ENCODE results near the gene BMP2K. TPM values are rescaled to one million over a fixed set of nuclear protein-coding genes. Genes with fewer than 3 reads are reported as not detected.
"Not testable (repeated sequence)": the region's sequence is repeated elsewhere in the genome, so short reads cannot be mapped to it uniquely, and the experiment has no call there.

Gene BMP2K
- total RNA-seq, 2 experiments from 2014 or later, result 4.6 to 5.6 TPM

GRCh38 chr4:78784236-78784865 is 8.2 kb downstream of the BMP2K start:
- ChIA-PET POLR2A (no interaction called here), CTCF (no interaction called here)
- Histone ChIP-seq H3K4me3 (ENCODE audit: low read length) (no peak overlapping the region), H3K9me3 (ENCODE audit: control insufficient read depth in 1 of 2, insufficient read depth in 1 of 2, low read length in 2 of 2) (no peaks in the 10 kb centered on the region), H3K27ac (ENCODE audit: low read depth in 1 of 2, low read length in 2 of 2) (no peak overlapping the region), H3K27me3 (ENCODE audit: control insufficient read depth in 1 of 2, insufficient read depth in 2 of 2, low read length in 2 of 2) (no peaks in the 10 kb centered on the region), H3K36me3 (ENCODE audit: insufficient read depth, low read length) (no peaks in the 10 kb centered on the region), H3K4me1 (ENCODE audit: insufficient read depth, low read length) (no peaks in the 10 kb centered on the region)
- Mint-ChIP-seq H3K36me3 (ENCODE audit: low read depth) (no peaks in the 10 kb centered on the region), H3K27me3 (no peaks in the 10 kb centered on the region), H3K4me3 (no peak overlapping the region), H3K27ac (no peak overlapping the region), H3K4me1 (ENCODE audit: low read depth) (peaks cover 21% of the 10 kb centered on the region), H3K9me3 (no peaks in the 10 kb centered on the region)
- TF ChIP-seq, protein P1, sequence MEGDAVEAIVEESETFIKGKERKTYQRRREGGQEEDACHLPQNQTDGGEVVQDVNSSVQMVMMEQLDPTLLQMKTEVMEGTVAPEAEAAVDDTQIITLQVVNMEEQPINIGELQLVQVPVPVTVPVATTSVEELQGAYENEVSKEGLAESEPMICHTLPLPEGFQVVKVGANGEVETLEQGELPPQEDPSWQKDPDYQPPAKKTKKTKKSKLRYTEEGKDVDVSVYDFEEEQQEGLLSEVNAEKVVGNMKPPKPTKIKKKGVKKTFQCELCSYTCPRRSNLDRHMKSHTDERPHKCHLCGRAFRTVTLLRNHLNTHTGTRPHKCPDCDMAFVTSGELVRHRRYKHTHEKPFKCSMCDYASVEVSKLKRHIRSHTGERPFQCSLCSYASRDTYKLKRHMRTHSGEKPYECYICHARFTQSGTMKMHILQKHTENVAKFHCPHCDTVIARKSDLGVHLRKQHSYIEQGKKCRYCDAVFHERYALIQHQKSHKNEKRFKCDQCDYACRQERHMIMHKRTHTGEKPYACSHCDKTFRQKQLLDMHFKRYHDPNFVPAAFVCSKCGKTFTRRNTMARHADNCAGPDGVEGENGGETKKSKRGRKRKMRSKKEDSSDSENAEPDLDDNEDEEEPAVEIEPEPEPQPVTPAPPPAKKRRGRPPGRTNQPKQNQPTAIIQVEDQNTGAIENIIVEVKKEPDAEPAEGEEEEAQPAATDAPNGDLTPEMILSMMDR (IDR thresholded peaks at IDR 0.05), result no peak
- intact Hi-C loops (cut with DNase I, micrococcal nuclease), result loop anchor here in 1 of 2 experiments (5.0 kb wide), 1 partner anchor 153 kb away; the partner anchor contains the start of gene PAQR3
- ATAC-seq (ENCODE audit: poor library complexity) (no peak), DNase-seq (no peak)

GRCh38 chr4:78787392-78788006 is 11.3 kb downstream of the BMP2K start:
- Histone ChIP-seq H3K27me3 (ENCODE audit: control insufficient read depth in 1 of 2, insufficient read depth in 2 of 2, low read length in 2 of 2) (no peaks in the 10 kb centered on the region), H3K27ac (ENCODE audit: low read depth in 1 of 2, low read length in 2 of 2) (no peak overlapping the region), H3K9me3 (ENCODE audit: control insufficient read depth in 1 of 2, insufficient read depth in 1 of 2, low read length in 2 of 2) (no peaks in the 10 kb centered on the region), H3K4me1 (ENCODE audit: insufficient read depth, low read length) (no peaks in the 10 kb centered on the region), H3K36me3 (ENCODE audit: insufficient read depth, low read length) (no peaks in the 10 kb centered on the region), H3K4me3 (ENCODE audit: low read length) (no peak overlapping the region)
- Mint-ChIP-seq H3K4me3 (no peak overlapping the region), H3K27me3 (no peaks in the 10 kb centered on the region), H3K27ac (no peak overlapping the region), H3K36me3 (ENCODE audit: low read depth) (no peaks in the 10 kb centered on the region), H3K9me3 (no peaks in the 10 kb centered on the region), H3K4me1 (ENCODE audit: low read depth) (peaks cover 21% of the 10 kb centered on the region)
- DNase-seq, result no peak
- ChIA-PET CTCF (no interaction called here), POLR2A (interaction anchor here (1.1 kb wide), 1 partner anchor 13 kb away, joined by 3 read pairs; no protein-coding TSS in a partner anchor)
- TF ChIP-seq, protein P1 (IDR thresholded peaks at IDR 0.05), result no peak
- intact Hi-C loops (cut with DNase I, micrococcal nuclease), result no loop called here
- no peak for ATAC-seq (ENCODE audit: poor library complexity)

DNA sequence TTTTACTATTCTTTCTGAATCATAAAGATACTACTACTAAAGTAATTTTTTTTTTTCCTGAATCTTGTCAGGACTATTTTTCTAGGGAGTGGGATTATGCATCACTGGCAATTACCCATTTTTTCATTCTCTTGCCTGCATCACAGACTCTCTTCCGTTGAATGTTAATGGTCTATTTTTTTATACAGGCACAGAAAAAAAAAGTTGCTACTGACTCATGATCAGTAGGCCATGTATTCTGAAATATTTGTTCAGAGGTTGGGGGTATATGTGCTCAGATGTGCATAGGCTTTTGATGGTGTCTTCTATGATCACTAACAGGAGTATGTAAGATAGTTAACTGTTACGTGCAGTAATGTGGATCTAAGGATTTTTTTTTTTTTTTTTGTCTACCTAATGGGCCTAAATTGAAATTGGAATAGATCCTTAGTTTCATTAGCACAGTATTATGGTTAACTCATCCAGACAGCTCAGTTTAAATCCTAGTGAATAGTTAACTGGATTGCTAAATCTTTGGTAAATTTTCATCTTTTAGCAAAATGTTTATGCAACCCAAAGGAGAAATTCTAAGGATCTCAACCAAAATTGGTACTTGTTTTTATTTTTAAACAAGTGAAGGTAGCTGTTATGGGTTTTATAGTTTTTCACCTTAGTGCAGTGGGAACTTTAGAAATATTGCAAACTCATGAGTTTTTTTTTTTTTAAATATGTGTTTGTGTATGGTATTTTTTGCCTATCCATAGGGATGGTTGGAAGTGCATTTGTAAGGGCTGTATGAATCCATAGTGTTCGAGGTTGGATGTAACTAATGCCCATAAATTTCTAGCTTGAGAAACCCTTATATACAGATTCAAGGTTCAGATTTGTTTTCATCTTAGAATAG is 12.1 kb downstream of the BMP2K start:
- Mint-ChIP-seq H3K36me3 (ENCODE audit: low read depth) (no peaks in the 10 kb centered on the region), H3K27ac (no peak overlapping the region), H3K4me3 (no peak overlapping the region), H3K9me3 (no peaks in the 10 kb centered on the region), H3K27me3 (no peaks in the 10 kb centered on the region), H3K4me1 (ENCODE audit: low read depth) (peaks cover 21% of the 10 kb centered on the region)
- Histone ChIP-seq H3K27me3 (ENCODE audit: control insufficient read depth in 1 of 2, insufficient read depth in 2 of 2, low read length in 2 of 2) (no peaks in the 10 kb centered on the region), H3K4me1 (ENCODE audit: insufficient read depth, low read length) (no peaks in the 10 kb centered on the region), H3K4me3 (ENCODE audit: low read length) (no peak overlapping the region), H3K9me3 (ENCODE audit: control insufficient read depth in 1 of 2, insufficient read depth in 1 of 2, low read length in 2 of 2) (no peaks in the 10 kb centered on the region), H3K27ac (ENCODE audit: low read depth in 1 of 2, low read length in 2 of 2) (no peak overlapping the region), H3K36me3 (ENCODE audit: insufficient read depth, low read length) (no peaks in the 10 kb centered on the region)
- ChIA-PET CTCF (no interaction called here), POLR2A (interaction anchor here (1.1 kb wide), 1 partner anchor 12 kb away, joined by 3 read pairs; no protein-coding TSS in a partner anchor)
- no peak for DNase-seq
- TF ChIP-seq, protein P1 (IDR thresholded peaks at IDR 0.05), result no peak
- intact Hi-C loops (cut with DNase I, micrococcal nuclease), result no loop called here
- no peak for ATAC-seq (ENCODE audit: poor library complexity)

DNA sequence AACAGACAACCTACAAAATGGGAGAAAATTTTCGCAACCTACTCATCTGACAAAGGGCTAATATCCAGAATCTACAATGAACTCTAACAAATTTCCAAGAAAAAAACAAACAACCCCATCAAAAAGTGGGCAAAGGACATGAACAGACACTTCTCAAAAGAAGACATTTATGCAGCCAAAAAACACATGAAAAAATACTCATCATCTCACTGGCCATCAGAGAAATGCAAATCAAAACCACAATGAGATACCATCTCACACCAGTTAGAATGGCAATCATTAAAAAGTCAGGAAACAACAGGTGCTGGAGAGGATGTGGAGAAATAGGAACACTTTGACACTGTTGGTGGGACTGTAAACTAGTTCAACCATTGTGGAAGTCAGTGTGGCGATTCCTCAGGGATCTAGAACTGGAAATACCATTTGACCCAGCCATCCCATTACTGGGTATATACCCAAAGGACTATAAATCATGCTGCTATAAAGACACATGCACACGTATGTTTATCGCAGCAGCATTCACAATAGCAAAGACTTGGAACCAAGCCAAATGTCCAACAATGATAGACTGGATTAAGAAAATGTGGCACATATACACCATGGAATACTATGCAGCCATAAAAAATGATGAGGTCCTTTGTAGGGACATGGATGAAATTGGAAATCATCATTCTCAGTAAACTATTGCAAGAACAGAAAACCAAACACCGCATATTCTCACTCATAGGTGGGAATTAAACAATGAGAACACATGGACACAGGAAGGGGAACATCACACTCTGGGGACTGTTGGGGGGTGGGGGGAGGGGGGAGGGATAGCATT is 19.7 kb downstream of the BMP2K start:
- H3K4me3 ChIP-seq (ENCODE audit: low read length); H3K9me3 ChIP-seq (ENCODE audit: control insufficient read depth in 1 of 2, insufficient read depth in 1 of 2, low read length in 2 of 2); POLR2A ChIA-PET; H3K27me3 ChIP-seq (ENCODE audit: control insufficient read depth in 1 of 2, insufficient read depth in 2 of 2, low read length in 2 of 2); H3K4me3 Mint-ChIP-seq; CTCF ChIA-PET; H3K27ac ChIP-seq (ENCODE audit: low read depth in 1 of 2, low read length in 2 of 2); intact Hi-C loops (cut with DNase I, micrococcal nuclease); ATAC-seq (ENCODE audit: poor library complexity); H3K27ac Mint-ChIP-seq; H3K4me1 ChIP-seq (ENCODE audit: insufficient read depth, low read length); H3K36me3 ChIP-seq (ENCODE audit: insufficient read depth, low read length); DNase-seq; H3K27me3 Mint-ChIP-seq; H3K9me3 Mint-ChIP-seq: not testable (repeated sequence)
- Mint-ChIP-seq H3K36me3 (ENCODE audit: low read depth) (peaks cover 16% of the 10 kb centered on the region), H3K4me1 (ENCODE audit: low read depth) (peaks cover 14% of the 10 kb centered on the region)
